ENCODE measurements around the gene PTK6.

- TF ChIP-seq CTCF (IDR thresholded peaks at IDR 0.05; ENCODE audit: poor library complexity): no peak
- TF ChIP-seq EZH2 (IDR thresholded peaks at IDR 0.05; ENCODE audit: borderline replicate concordance): no peak
Observed at GRCh38 chr20:63541371-63541770, 4.2 kb upstream of the PTK6 start.

Data from hepatocyte (in vitro differentiated cells).